GM12801 (cell line): ENCODE data around the gene PTCSC3.

Source experiments
- CTCF ChIP-seq: IDR thresholded peaks from one replicate; pipeline ENCODE4 v1.5.1; 2011; ENCODE audit warnings: control low read depth; ENCODE audit not compliant: insufficient read length; ENCODE audit errors: extremely low read depth

The PTCSC3 gene

GRCh38 chr14:36161776-36162175 lies 14.7 kb downstream of the PTCSC3 start:
- TF ChIP-seq CTCF = no peak

GRCh38 chr14:36151335-36151734 lies 25.2 kb downstream of the PTCSC3 start:
- no peak for TF ChIP-seq CTCF

DNA sequence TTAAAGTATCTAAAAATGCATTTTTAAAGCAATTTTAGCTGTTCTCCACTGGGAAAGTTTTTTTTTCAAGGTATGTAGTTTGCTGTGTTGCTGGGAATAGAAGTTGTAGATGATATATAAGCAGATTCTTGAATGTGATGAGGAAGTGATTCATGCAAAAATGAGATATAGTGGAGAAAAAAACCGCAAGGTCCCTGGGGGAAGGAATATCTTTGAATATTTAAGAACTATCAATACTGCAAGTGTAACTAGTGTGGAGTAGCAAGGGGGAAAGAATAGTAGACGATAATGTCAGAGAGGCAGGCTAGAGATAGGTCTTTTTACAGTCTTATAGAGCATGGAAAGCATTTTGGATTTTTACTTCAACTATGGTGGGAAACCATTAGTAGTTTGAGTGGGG lies 42.5 kb downstream of the PTCSC3 start:
- TF ChIP-seq CTCF = no peak

- TF ChIP-seq CTCF = no peak
These were observed 43.7 kb downstream of the PTCSC3 start for GRCh38 chr14:36132826-36133225.

GRCh38 chr14:36130186-36130585 lies 46.3 kb downstream of the PTCSC3 start:
- TF ChIP-seq CTCF = no peak

- TF ChIP-seq CTCF = no peak
These were observed 47.3 kb downstream of the PTCSC3 start for GRCh38 chr14:36129181-36129580.

DNA sequence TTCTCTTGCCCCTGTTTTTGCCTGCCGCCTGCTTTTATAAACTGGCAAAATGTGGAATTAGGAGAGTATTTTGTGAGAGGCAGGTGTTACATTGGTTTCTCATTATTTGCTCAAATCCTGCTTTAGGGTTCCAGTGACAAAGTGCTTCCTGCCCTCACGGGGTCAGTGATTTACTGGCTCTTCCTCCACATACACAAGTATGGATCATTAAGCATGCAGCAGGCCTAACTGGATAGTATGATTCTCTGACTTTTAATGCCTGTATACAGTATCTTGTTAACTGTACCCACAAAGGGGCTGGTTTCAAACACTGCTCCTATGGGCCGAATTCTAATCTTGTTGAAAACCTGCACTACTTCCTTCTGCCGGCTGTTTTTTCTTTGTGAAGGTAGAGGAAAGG lies 63.2 kb downstream of the PTCSC3 start:
- TF ChIP-seq CTCF = no peak

DNA sequence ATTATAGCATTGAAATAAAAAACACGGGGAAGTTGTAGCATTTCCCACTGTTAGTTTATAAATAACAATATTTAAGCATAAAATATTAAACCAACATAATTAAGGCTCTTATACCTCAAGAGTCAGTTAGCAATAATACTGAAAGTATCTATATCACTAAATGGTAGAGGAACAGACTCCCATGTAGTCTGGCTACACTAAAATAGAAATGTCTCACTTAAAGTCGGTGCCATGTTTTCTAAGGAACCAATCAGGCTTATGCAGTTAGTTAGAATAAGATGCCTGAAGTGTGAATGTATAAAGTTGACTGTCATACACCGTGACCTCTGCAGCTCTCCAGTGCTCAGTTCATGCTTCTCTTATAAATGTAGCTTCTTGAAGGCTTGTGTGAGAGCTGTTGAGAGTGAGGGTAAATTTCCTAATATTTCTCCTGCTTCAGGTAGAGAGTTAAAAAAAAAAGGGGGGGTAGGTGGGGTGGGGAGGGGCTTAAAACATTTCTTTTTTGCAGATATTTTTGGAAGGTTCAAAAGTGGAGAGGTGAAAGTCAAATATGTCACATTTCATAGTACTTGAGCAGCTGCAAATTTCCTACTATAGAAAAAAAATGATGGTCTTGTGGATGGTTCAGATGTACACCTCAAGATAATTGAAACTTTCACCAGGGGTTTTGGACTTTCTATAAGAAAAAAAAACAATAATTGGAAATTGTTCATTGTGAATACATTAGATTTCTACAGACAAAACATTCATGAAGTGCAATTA lies 64.5 kb downstream of the PTCSC3 start:
- no peak for TF ChIP-seq CTCF
